Natural killer cell (primary cell): ENCODE data around the gene RGMA. TPM values are rescaled to one million over a fixed set of nuclear protein-coding genes. Genes with fewer than 3 reads are reported as not detected.
A peak's percentile ranks its signal among the peaks of the same experiment; 100 is the strongest.

ENCODE experiments used
- ATAC-seq, 3 donors: fragments of 150-1000 bp in 2 of 3; fragments of 200-7000 bp in 1 of 3; cut with Tn5 transposase; 1 replicate in 1 of 3; 2 replicates in 2 of 3; pipeline ENCODE4 v1.10.0; 2021; ENCODE audit warnings: mild to moderate bottlenecking in 2 of 3, moderate library complexity in 2 of 3
- DNase-seq, 2 donors: peaks; one replicate each; pipeline versions ENCODE4 v3.0.0 to v3.0.0-alpha.2; 2013 to 2021; ENCODE audit warnings: mixed read lengths in 1 of 2
- H3K27ac ChIP-seq: one replicate; pipeline ENCODE4 v1.5.1; 2013; ENCODE audit warnings: mild to moderate bottlenecking, low read length
- H3K27me3 ChIP-seq: one replicate; pipeline ENCODE4 v1.6.1; 2013; ENCODE audit warnings: low read length; ENCODE audit not compliant: control insufficient read depth, insufficient read depth
- H3K36me3 ChIP-seq: one replicate; pipeline ENCODE4 v1.6.1; 2013; ENCODE audit warnings: low read length; ENCODE audit not compliant: control insufficient read depth, insufficient read depth
- H3K4me1 ChIP-seq: one replicate; pipeline ENCODE4 v1.6.1; 2013; ENCODE audit warnings: low read length; ENCODE audit not compliant: control insufficient read depth, insufficient read depth
- H3K4me3 ChIP-seq: one replicate; pipeline ENCODE4 v1.5.1; 2013; ENCODE audit warnings: low read length
- H3K9me3 ChIP-seq: one replicate; pipeline ENCODE4 v1.6.1; 2013; ENCODE audit warnings: low read length; ENCODE audit not compliant: control insufficient read depth, insufficient read depth
- H3K27ac Mint-ChIP-seq, 2 donors: one replicate each; pipeline ENCODE4 v1.8.0; 2022; ENCODE audit warnings: mild to moderate bottlenecking in 2 of 2, mixed read lengths in 2 of 2, moderate library complexity in 1 of 2
- H3K27me3 Mint-ChIP-seq, 2 donors: one replicate each; pipeline ENCODE4 v1.8.0; 2022; ENCODE audit warnings: low read depth in 2 of 2, mixed read lengths in 2 of 2
- H3K36me3 Mint-ChIP-seq: one replicate; pipeline ENCODE4 v1.8.0; 2022; ENCODE audit warnings: mixed read lengths
- H3K4me1 Mint-ChIP-seq, 2 donors: one replicate each; pipeline ENCODE4 v1.8.0; 2022; ENCODE audit warnings: mixed read lengths in 2 of 2
- H3K4me3 Mint-ChIP-seq: one replicate; pipeline ENCODE4 v1.8.0; 2022; ENCODE audit warnings: mild to moderate bottlenecking, moderate library complexity, mixed read lengths
- H3K9me3 Mint-ChIP-seq, 2 donors: one replicate each; pipeline ENCODE4 v1.8.0; 2022; ENCODE audit warnings: mixed read lengths in 2 of 2
- CTCF ChIP-seq: fragments of 200-600 bp; IDR thresholded peaks from one replicate; pipeline ENCODE4 v1.8.0; 2022; ENCODE audit warnings: antibody characterized with exemption
- WGBS: methylation state at CpG from one replicate; pipeline ENCODE4 v1.1.7; 2013; ENCODE audit warnings: missing lambda C conversion rate; ENCODE audit not compliant: insufficient coverage; 5-methylcytosine and 5-hydroxymethylcytosine counted together
- intact Hi-C: fragments of 100-400 bp; cut with micrococcal nuclease; formaldehyde crosslinking; loops from one replicate; pipeline ENCODE4 v1.14.2; 2022
- total RNA-seq, 4 donors: library from RNA; stranded (reverse); fragments of 120-200 nt in 1 of 4; gene quantifications; one replicate each; pipeline versions ENCODE4 v1.2.3 to v1.2.4, GENCODE V29; 2013 to 2022

Gene RGMA
- total RNA-seq, 3 donors from 2014 or later (not counting 1 experiment from before 2014, with no cell fraction given) = not detected

GRCh38 chr15:93049914-93050578, 39.0 kb downstream of the RGMA start:
- Histone ChIP-seq H3K36me3 (no peaks in the 10 kb centered on the region), H3K4me3 (no peak overlapping the region), H3K27ac (no peak overlapping the region), H3K9me3 (peaks cover 7% of the 10 kb centered on the region), H3K4me1 (peaks cover 57% of the 10 kb centered on the region), H3K27me3 (no peaks in the 10 kb centered on the region)
- H3K27me3 Mint-ChIP-seq = peaks cover 0 to 9% of the 10 kb centered on the region in 2 donors
- peaks cover 45 to 47% of the 10 kb centered on the region in 2 donors for H3K4me1 Mint-ChIP-seq
- DNase-seq = peak in 1 of 2 donors; percentile 69
- H3K27ac Mint-ChIP-seq = peak overlapping the region; percentile 56 to 94
- intact Hi-C loops = no loop called here
- peak; percentile 48 to 75 (median 66) for ATAC-seq
- peak overlapping the region; percentile 31 for H3K4me3 Mint-ChIP-seq
- TF ChIP-seq CTCF = no peak
- H3K9me3 Mint-ChIP-seq = peaks cover 5 to 6% of the 10 kb centered on the region in 2 donors
- peaks cover 8% of the 10 kb centered on the region for H3K36me3 Mint-ChIP-seq
- 63% methylated on average over 15 of the region's 15 CpGs for WGBS

GRCh38 chr15:93049233-93049632, 39.8 kb downstream of the RGMA start:
- H3K4me3 ChIP-seq = no peak overlapping the region
- H3K4me3 Mint-ChIP-seq = peak overlapping the region; percentile 35
- peaks cover 45 to 47% of the 10 kb centered on the region in 2 donors for H3K4me1 Mint-ChIP-seq
- H3K27me3 Mint-ChIP-seq = peaks cover 0 to 9% of the 10 kb centered on the region in 2 donors
- peak overlapping the region in 1 of 2 donors; percentile 94 for H3K27ac Mint-ChIP-seq
- H3K27ac ChIP-seq = no peak overlapping the region
- H3K36me3 ChIP-seq = no peaks in the 10 kb centered on the region
- 73% methylated on average over 8 of the region's 8 CpGs for WGBS
- TF ChIP-seq CTCF = no peak
- H3K27me3 ChIP-seq = no peaks in the 10 kb centered on the region
- no peak for ATAC-seq
- intact Hi-C loops = no loop called here
- peaks cover 7% of the 10 kb centered on the region for H3K9me3 ChIP-seq
- no peak for DNase-seq
- H3K36me3 Mint-ChIP-seq = peaks cover 8% of the 10 kb centered on the region
- H3K9me3 Mint-ChIP-seq = peaks cover 5 to 6% of the 10 kb centered on the region in 2 donors
- H3K4me1 ChIP-seq = peaks cover 57% of the 10 kb centered on the region

- peaks cover 45 to 47% of the 10 kb centered on the region in 2 donors for H3K4me1 Mint-ChIP-seq
- no peak overlapping the region for H3K27ac ChIP-seq
- H3K27me3 Mint-ChIP-seq = peaks cover 0 to 8% of the 10 kb centered on the region in 2 donors
- ATAC-seq = no peak
- H3K27me3 ChIP-seq = no peaks in the 10 kb centered on the region
- H3K27ac Mint-ChIP-seq = peak overlapping the region in 1 of 2 donors; percentile 94
- WGBS = 30% methylated on average over 14 of the region's 16 CpGs
- H3K4me3 ChIP-seq = no peak overlapping the region
- no peak for TF ChIP-seq CTCF
- H3K36me3 Mint-ChIP-seq = peaks cover 8% of the 10 kb centered on the region
- peaks cover 7% of the 10 kb centered on the region for H3K9me3 ChIP-seq
- peak overlapping the region; percentile 35 for H3K4me3 Mint-ChIP-seq
- intact Hi-C loops = no loop called here
- peaks cover 5 to 6% of the 10 kb centered on the region in 2 donors for H3K9me3 Mint-ChIP-seq
- peak in 1 of 2 donors; percentile 26 for DNase-seq
- peaks cover 57% of the 10 kb centered on the region for H3K4me1 ChIP-seq
- H3K36me3 ChIP-seq = no peaks in the 10 kb centered on the region
Observed at GRCh38 chr15:93048759-93049161, 40.3 kb downstream of the RGMA start.

GRCh38 chr15:93048426-93048721, 40.6 kb downstream of the RGMA start:
- Mint-ChIP-seq H3K27ac (peak overlapping the region; percentile 54 to 94), H3K4me1 (peaks cover 45 to 47% of the 10 kb centered on the region in 2 donors), H3K9me3 (peaks cover 5 to 6% of the 10 kb centered on the region in 2 donors), H3K36me3 (peaks cover 8% of the 10 kb centered on the region), H3K4me3 (no peak overlapping the region), H3K27me3 (peaks cover 0 to 6% of the 10 kb centered on the region in 2 donors)
- Histone ChIP-seq H3K27ac (no peak overlapping the region), H3K4me1 (peaks cover 57% of the 10 kb centered on the region), H3K9me3 (peaks cover 7% of the 10 kb centered on the region), H3K4me3 (no peak overlapping the region), H3K27me3 (no peaks in the 10 kb centered on the region), H3K36me3 (no peaks in the 10 kb centered on the region)
- ATAC-seq (no peak), DNase-seq (no peak)
- intact Hi-C loops = no loop called here
- no peak for TF ChIP-seq CTCF
- WGBS = 84% methylated on average over 14 of the region's 14 CpGs
